SK-N-SH treated with all-trans-retinoic acid at 6 μM for 48 hours (cell line): ENCODE measurements around the gene MYT1.

Experiments
- ATAC-seq: fragments of 200-7000 bp; cut with Tn5 transposase; 3 replicates; pipeline ENCODE4 v1.9.1; 2020; ENCODE audit warnings: mild to moderate bottlenecking, moderate library complexity
- ARNTL ChIP-seq: fragments of 450-650 bp; formaldehyde crosslinking; IDR thresholded peaks from 2 replicates; pipeline ENCODE4 v1.5.0; 2020; ENCODE audit warnings: low read depth, mild to moderate bottlenecking, moderate library complexity, borderline replicate concordance
- BACH2 ChIP-seq: fragments of 250-450 bp; sonication (Bioruptor Pico); IDR thresholded peaks from 2 replicates; pipeline ENCODE4 v1.9.0; 2021; ENCODE audit warnings: mild to moderate bottlenecking, borderline replicate concordance
- CREB5 ChIP-seq: fragments of 250-450 bp; sonication (Bioruptor Pico); IDR thresholded peaks from 2 replicates; pipeline ENCODE4 v1.5.1; 2020; ENCODE audit warnings: low read depth, mild to moderate bottlenecking, moderate library complexity
- CSDC2 ChIP-seq: fragments of 250-450 bp; sonication (Bioruptor Pico); IDR thresholded peaks from 2 replicates; pipeline ENCODE4 v1.5.0; 2020; ENCODE audit warnings: mild to moderate bottlenecking, moderate library complexity
- ESRRG ChIP-seq: fragments of 250-450 bp; sonication (Bioruptor Pico); IDR thresholded peaks from 2 replicates; pipeline ENCODE4 v1.6.1; 2021; ENCODE audit warnings: mild to moderate bottlenecking
- GLIS3 ChIP-seq: fragments of 250-450 bp; sonication (Bioruptor Pico); IDR thresholded peaks from 2 replicates; pipeline ENCODE4 v1.5.0; 2020; ENCODE audit warnings: mild to moderate bottlenecking, moderate library complexity
- ISL1 ChIP-seq: fragments of 250-450 bp; sonication (Bioruptor Pico); IDR thresholded peaks from 2 replicates; pipeline ENCODE4 v2.1.2; 2022; ENCODE audit warnings: mild to moderate bottlenecking, moderate library complexity
- OSR1 ChIP-seq: fragments of 250-450 bp; sonication (Bioruptor Pico); IDR thresholded peaks from 2 replicates; pipeline ENCODE4 v1.8.0; 2022; ENCODE audit warnings: moderate library complexity, mild to moderate bottlenecking, inconsistent platforms
- PATZ1 ChIP-seq: fragments of 250-450 bp; sonication (Bioruptor Pico); IDR thresholded peaks from 2 replicates; pipeline ENCODE4 v1.8.0; 2020; ENCODE audit warnings: mild to moderate bottlenecking, moderate library complexity, borderline replicate concordance
- PPARA ChIP-seq: fragments of 250-450 bp; sonication (Bioruptor Pico); IDR thresholded peaks from 2 replicates; pipeline ENCODE4 v1.5.0; 2020; ENCODE audit warnings: mild to moderate bottlenecking, borderline replicate concordance
- RARB ChIP-seq: fragments of 250-450 bp; sonication (Bioruptor Pico); IDR thresholded peaks from 2 replicates; pipeline ENCODE4 v1.8.0; 2021; ENCODE audit warnings: mild to moderate bottlenecking, moderate library complexity
- SNAI2 ChIP-seq: fragments of 250-450 bp; sonication (Bioruptor Pico); IDR thresholded peaks from 2 replicates; pipeline ENCODE4 v1.5.0; 2020; ENCODE audit warnings: mild to moderate bottlenecking, moderate library complexity
- TCF4 ChIP-seq: fragments of 250-450 bp; sonication (Bioruptor Pico); IDR thresholded peaks from 2 replicates; pipeline ENCODE4 v1.8.0; 2021; ENCODE audit warnings: mild to moderate bottlenecking, moderate library complexity, borderline replicate concordance
- TOX ChIP-seq: fragments of 250-450 bp; sonication (Bioruptor Pico); IDR thresholded peaks from 2 replicates; pipeline ENCODE4 v1.8.0; 2021; ENCODE audit warnings: mild to moderate bottlenecking, moderate library complexity, borderline replicate concordance
- ZC3H10 ChIP-seq: fragments of 250-450 bp; sonication (Bioruptor Pico); IDR thresholded peaks from 2 replicates; pipeline ENCODE4 v1.5.1; 2021; ENCODE audit warnings: mild to moderate bottlenecking, moderate library complexity
- ZFP3 ChIP-seq: fragments of 250-450 bp; sonication (Bioruptor Pico); IDR thresholded peaks from 2 replicates; pipeline ENCODE4 v1.5.0; 2020; ENCODE audit warnings: mild to moderate bottlenecking, moderate library complexity
- ZFP30 ChIP-seq: fragments of 450-650 bp; formaldehyde crosslinking; IDR thresholded peaks from 2 replicates; pipeline ENCODE4 v1.5.0; 2022; ENCODE audit warnings: mild to moderate bottlenecking, moderate library complexity
- ZNF565 ChIP-seq: fragments of 450-650 bp; formaldehyde crosslinking; conservative IDR thresholded peaks from 2 replicates; pipeline ENCODE4 v1.5.0; 2020; ENCODE audit warnings: low read depth, mild to moderate bottlenecking, moderate library complexity
- ZNF70 ChIP-seq: fragments of 450-650 bp; formaldehyde crosslinking; IDR thresholded peaks from 2 replicates; pipeline ENCODE4 v1.5.0; 2020; ENCODE audit warnings: mild to moderate bottlenecking, moderate library complexity
- ZNF8 ChIP-seq: fragments of 450-650 bp; formaldehyde crosslinking; IDR thresholded peaks from 2 replicates; pipeline ENCODE4 v1.5.0; 2020; ENCODE audit warnings: mild to moderate bottlenecking, moderate library complexity
- TF ChIP-seq, protein P1 (sequence below): fragments of 250-450 bp; sonication (Bioruptor Pico); IDR thresholded peaks from 2 replicates; pipeline ENCODE4 v1.8.0; 2021; ENCODE audit warnings: low read depth, mild to moderate bottlenecking, moderate library complexity, borderline replicate concordance
- TF ChIP-seq, protein P2 (sequence below): fragments of 250-450 bp; sonication (Bioruptor Pico); IDR thresholded peaks from 2 replicates; pipeline ENCODE4 v1.5.1; 2021; ENCODE audit warnings: mild to moderate bottlenecking, moderate library complexity
- TF ChIP-seq, protein P3 (sequence below): fragments of 250-450 bp; sonication (Bioruptor Pico); IDR thresholded peaks from 2 replicates; pipeline ENCODE4 v1.5.0; 2020; ENCODE audit warnings: mild to moderate bottlenecking, moderate library complexity

MYT1 gene

GRCh38 chr20:64129146-64129782 is 35.0 kb upstream of the MYT1 start:
- ATAC-seq: no peak

DNA sequence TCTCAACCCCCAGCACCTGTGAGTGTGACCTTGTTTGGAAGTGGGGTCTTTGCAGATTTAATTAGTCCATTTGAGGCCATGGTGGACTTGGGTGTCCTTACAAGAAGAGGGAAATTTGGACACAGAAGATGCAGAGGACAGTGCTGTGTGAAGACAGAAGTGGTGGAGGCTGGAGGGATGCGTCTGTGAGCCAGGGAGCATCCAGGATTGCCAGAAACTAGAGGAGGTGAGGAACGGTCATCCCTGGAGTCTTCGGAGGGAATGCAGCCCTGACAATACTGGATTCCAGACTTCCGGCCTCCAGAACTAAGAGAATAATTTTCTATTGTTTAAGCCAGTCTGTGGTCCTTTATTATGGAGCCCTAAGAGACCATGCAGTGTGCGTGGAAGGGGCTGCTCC is 34.0 kb upstream of the MYT1 start:
- TF ChIP-seq ESRRG (no peak), ZFP30 (CRISPR knock-in tag) (no peak), ZNF565 (no peak), TOX (CRISPR knock-in tag) (no peak), ZFP3 (CRISPR knock-in tag) (no peak), CSDC2 (CRISPR knock-in tag) (no peak), ZNF8 (CRISPR knock-in tag) (no peak), CREB5 (CRISPR knock-in tag) (no peak), OSR1 (CRISPR knock-in tag) (no peak), TCF4 (CRISPR knock-in tag) (no peak), GLIS3 (CRISPR knock-in tag) (no peak), ZC3H10 (CRISPR knock-in tag) (no peak), ZNF70 (CRISPR knock-in tag) (no peak), BACH2 (CRISPR knock-in tag) (no peak), ISL1 (no peak), SNAI2 (CRISPR knock-in tag) (no peak), PPARA (CRISPR knock-in tag) (no peak)
- TF ChIP-seq, protein P1, sequence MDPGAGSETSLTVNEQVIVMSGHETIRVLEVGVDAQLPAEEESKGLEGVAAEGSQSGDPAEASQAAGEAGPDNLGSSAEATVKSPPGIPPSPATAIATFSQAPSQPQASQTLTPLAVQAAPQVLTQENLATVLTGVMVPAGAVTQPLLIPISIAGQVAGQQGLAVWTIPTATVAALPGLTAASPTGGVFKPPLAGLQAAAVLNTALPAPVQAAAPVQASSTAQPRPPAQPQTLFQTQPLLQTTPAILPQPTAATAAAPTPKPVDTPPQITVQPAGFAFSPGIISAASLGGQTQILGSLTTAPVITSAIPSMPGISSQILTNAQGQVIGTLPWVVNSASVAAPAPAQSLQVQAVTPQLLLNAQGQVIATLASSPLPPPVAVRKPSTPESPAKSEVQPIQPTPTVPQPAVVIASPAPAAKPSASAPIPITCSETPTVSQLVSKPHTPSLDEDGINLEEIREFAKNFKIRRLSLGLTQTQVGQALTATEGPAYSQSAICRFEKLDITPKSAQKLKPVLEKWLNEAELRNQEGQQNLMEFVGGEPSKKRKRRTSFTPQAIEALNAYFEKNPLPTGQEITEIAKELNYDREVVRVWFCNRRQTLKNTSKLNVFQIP (CRISPR knock-in tag): no peak
- TF ChIP-seq, protein P2, sequence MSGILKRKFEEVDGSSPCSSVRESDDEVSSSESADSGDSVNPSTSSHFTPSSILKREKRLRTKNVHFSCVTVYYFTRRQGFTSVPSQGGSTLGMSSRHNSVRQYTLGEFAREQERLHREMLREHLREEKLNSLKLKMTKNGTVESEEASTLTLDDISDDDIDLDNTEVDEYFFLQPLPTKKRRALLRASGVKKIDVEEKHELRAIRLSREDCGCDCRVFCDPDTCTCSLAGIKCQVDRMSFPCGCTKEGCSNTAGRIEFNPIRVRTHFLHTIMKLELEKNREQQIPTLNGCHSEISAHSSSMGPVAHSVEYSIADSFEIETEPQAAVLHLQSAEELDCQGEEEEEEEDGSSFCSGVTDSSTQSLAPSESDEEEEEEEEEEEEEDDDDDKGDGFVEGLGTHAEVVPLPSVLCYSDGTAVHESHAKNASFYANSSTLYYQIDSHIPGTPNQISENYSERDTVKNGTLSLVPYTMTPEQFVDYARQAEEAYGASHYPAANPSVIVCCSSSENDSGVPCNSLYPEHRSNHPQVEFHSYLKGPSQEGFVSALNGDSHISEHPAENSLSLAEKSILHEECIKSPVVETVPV (CRISPR knock-in tag): no peak
- TF ChIP-seq, all 23 proteins: peak for 0

More at GRCh38 chr20:64129146-64129782, 35.0 kb upstream of the MYT1 start:
- no peak for TF ChIP-seq PATZ1 (CRISPR knock-in tag)
- TF ChIP-seq BACH2 (CRISPR knock-in tag): no peak
- TF ChIP-seq, protein P3, sequence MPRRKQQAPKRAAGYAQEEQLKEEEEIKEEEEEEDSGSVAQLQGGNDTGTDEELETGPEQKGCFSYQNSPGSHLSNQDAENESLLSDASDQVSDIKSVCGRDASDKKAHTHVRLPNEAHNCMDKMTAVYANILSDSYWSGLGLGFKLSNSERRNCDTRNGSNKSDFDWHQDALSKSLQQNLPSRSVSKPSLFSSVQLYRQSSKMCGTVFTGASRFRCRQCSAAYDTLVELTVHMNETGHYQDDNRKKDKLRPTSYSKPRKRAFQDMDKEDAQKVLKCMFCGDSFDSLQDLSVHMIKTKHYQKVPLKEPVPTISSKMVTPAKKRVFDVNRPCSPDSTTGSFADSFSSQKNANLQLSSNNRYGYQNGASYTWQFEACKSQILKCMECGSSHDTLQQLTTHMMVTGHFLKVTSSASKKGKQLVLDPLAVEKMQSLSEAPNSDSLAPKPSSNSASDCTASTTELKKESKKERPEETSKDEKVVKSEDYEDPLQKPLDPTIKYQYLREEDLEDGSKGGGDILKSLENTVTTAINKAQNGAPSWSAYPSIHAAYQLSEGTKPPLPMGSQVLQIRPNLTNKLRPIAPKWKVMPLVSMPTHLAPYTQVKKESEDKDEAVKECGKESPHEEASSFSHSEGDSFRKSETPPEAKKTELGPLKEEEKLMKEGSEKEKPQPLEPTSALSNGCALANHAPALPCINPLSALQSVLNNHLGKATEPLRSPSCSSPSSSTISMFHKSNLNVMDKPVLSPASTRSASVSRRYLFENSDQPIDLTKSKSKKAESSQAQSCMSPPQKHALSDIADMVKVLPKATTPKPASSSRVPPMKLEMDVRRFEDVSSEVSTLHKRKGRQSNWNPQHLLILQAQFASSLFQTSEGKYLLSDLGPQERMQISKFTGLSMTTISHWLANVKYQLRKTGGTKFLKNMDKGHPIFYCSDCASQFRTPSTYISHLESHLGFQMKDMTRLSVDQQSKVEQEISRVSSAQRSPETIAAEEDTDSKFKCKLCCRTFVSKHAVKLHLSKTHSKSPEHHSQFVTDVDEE: no peak
- no peak for TF ChIP-seq TCF4 (CRISPR knock-in tag)
- no peak for TF ChIP-seq ARNTL (CRISPR knock-in tag)
- no peak for TF ChIP-seq RARB (CRISPR knock-in tag)
- no peak for TF ChIP-seq ZFP30 (CRISPR knock-in tag)
- TF ChIP-seq PPARA (CRISPR knock-in tag): no peak
- TF ChIP-seq ZNF70 (CRISPR knock-in tag): no peak
- no peak for TF ChIP-seq ZNF8 (CRISPR knock-in tag)

More for the DNA sequence above, 34.0 kb upstream of the MYT1 start:
- ATAC-seq: no peak
